Endothelial cell of umbilical vein (primary cell): ENCODE data around the gene YDJC. TPM values are rescaled to one million over a fixed set of nuclear protein-coding genes. Genes with fewer than 3 reads are reported as not detected.

Experiments
- BruUV-seq: library from RNA; stranded (reverse); fragments of 400-500 nt; replicated peaks from 2 replicates; lab custom pipeline; 2021; lab: Mats Ljungman, UMichigan
- CTCF ChIA-PET: fragments of 300-600, 350-600 bp; sonication (Branson Sonifier 250); formaldehyde crosslinking; loops from one replicate; lab custom pipeline; 2021; ENCODE audit warnings: antibody characterized with exemption, inconsistent platforms; lab: Charles Lee
- POLR2A ChIA-PET: fragments of 300-600, 350-600 bp; sonication (Branson Sonifier 250); formaldehyde crosslinking; loops from one replicate; lab custom pipeline; 2021; ENCODE audit warnings: antibody characterized with exemption, inconsistent platforms; lab: Charles Lee
- DNase-seq: peaks from one replicate; pipeline ENCODE4 v3.0.0-alpha.2; 2011; ENCODE audit warnings: low read depth, low spot score
- FAIRE-seq: peaks from 2 replicates; lab custom pipeline; 2011; peaks lifted over from hg19 to GRCh38; lab: Jason Lieb, UNC
- H2AFZ ChIP-seq: 2 replicates; pipeline ENCODE4 v1.6.0; 2012; ENCODE audit warnings: low read depth, low read length, control low read depth, inconsistent platforms
- H3K27ac ChIP-seq: 2 replicates; pipeline ENCODE4 v1.5.1; 2011; ENCODE audit warnings: low read depth, mild to moderate bottlenecking, control low read depth, low read length, moderate library complexity; ENCODE audit not compliant: insufficient read depth
- H3K27me3 ChIP-seq, 2 experiments: 2 replicates each; pipeline versions ENCODE4 v1.6.0 to v1.6.1; 2011; ENCODE audit warnings: low read length in 2 of 2, mixed read lengths in 1 of 2; ENCODE audit not compliant: control insufficient read depth in 2 of 2, insufficient read depth in 2 of 2
- H3K36me3 ChIP-seq, 2 experiments: 2 replicates in 1 of 2; 3 replicates in 1 of 2; pipeline ENCODE4 v1.5.1; 2011; ENCODE audit warnings: low read length in 2 of 2, mild to moderate bottlenecking in 1 of 2, moderate library complexity in 1 of 2; ENCODE audit not compliant: control insufficient read depth in 2 of 2, insufficient read depth in 2 of 2; ENCODE audit errors: extremely low read depth in 1 of 2
- H3K4me1 ChIP-seq: 3 replicates; pipeline ENCODE4 v1.5.1; 2011; ENCODE audit warnings: mild to moderate bottlenecking, low read length; ENCODE audit not compliant: control insufficient read depth, insufficient read depth; ENCODE audit errors: extremely low read depth
- H3K4me2 ChIP-seq: 2 replicates; pipeline ENCODE4 v1.6.1; 2011; ENCODE audit warnings: low read length, control low read depth, mixed read lengths; ENCODE audit not compliant: insufficient read depth
- H3K4me3 ChIP-seq, 3 experiments: fragments of 200-600 bp in 1 of 3; sonication (generic), shearing (Covaris generic) in 1 of 3; replicated peaks in 1 of 3; 2 replicates each; pipeline ENCODE4 v1.5.1; 2011 to 2016; ENCODE audit warnings: control low read depth in 3 of 3, low read length in 3 of 3, mild to moderate bottlenecking in 2 of 3, inconsistent platforms in 1 of 3, low read depth in 1 of 3, moderate library complexity in 1 of 3; ENCODE audit not compliant: insufficient read depth in 1 of 3
- H3K79me2 ChIP-seq: 2 replicates; pipeline ENCODE4 v1.6.0; 2012; ENCODE audit warnings: low read length, inconsistent platforms; ENCODE audit not compliant: control insufficient read depth, insufficient read depth
- H3K9ac ChIP-seq: replicated peaks from 2 replicates; pipeline ENCODE3; 2011; ENCODE audit warnings: low read length, control low read depth; ENCODE audit not compliant: insufficient read depth; ENCODE audit errors: extremely low read depth
- H3K9me1 ChIP-seq: replicated peaks from 3 replicates; pipeline ENCODE4 v1.6.0; 2011; ENCODE audit warnings: mild to moderate bottlenecking, low read length; ENCODE audit not compliant: control insufficient read depth, insufficient read depth; ENCODE audit errors: extremely low read depth
- H3K9me3 ChIP-seq: replicated peaks from 2 replicates; pipeline ENCODE4 v1.5.1; 2012; ENCODE audit warnings: low read length, inconsistent platforms; ENCODE audit not compliant: control insufficient read depth, insufficient read depth
- H4K20me1 ChIP-seq: replicated peaks from 2 replicates; pipeline ENCODE3; 2011; ENCODE audit warnings: mild to moderate bottlenecking, low read length; ENCODE audit not compliant: control insufficient read depth, insufficient read depth; ENCODE audit errors: extremely low read depth
- CTCF ChIP-seq, 2 donors: IDR thresholded peaks; 1 replicate in 1 of 2; 2 replicates in 1 of 2; pipeline ENCODE4 v1.5.1; 2011; ENCODE audit warnings: low read length in 2 of 2, mild to moderate bottlenecking in 2 of 2, moderate library complexity in 2 of 2, control low read depth in 1 of 2, inconsistent platforms in 1 of 2, low read depth in 1 of 2; ENCODE audit not compliant: insufficient read depth in 1 of 2; ENCODE audit errors: extremely low read depth in 1 of 2
- EZH2 ChIP-seq: IDR thresholded peaks from 2 replicates; pipeline ENCODE4 v1.6.1; 2012; ENCODE audit warnings: borderline replicate concordance, low read depth, mild to moderate bottlenecking, moderate library complexity, low read length, inconsistent platforms; ENCODE audit not compliant: severe bottlenecking
- FOS ChIP-seq: IDR thresholded peaks from 2 replicates; pipeline ENCODE4 v1.6.1; 2011; ENCODE audit warnings: mild to moderate bottlenecking, low read length, moderate library complexity, borderline replicate concordance; ENCODE audit not compliant: insufficient read depth
- GATA2 ChIP-seq: IDR thresholded peaks from 2 replicates; pipeline ENCODE4 v1.7.0; 2011; ENCODE audit warnings: low read depth, mild to moderate bottlenecking, moderate library complexity, mixed read lengths, low read length; ENCODE audit not compliant: insufficient read length, insufficient read depth
- JUN ChIP-seq: IDR thresholded peaks from 2 replicates; pipeline ENCODE4 v1.6.1; 2011; ENCODE audit warnings: borderline replicate concordance, low read depth; ENCODE audit not compliant: insufficient read length, insufficient read depth
- MAX ChIP-seq: IDR thresholded peaks from 2 replicates; pipeline ENCODE4 v1.6.1; 2011; ENCODE audit not compliant: insufficient read depth, insufficient read length
- MYC ChIP-seq: IDR thresholded peaks from one replicate; pipeline ENCODE4 v1.6.1; 2011; ENCODE audit warnings: mild to moderate bottlenecking, low read depth, low read length
- POLR2A ChIP-seq: IDR thresholded peaks from 2 replicates; pipeline ENCODE4 v1.6.1; 2012; ENCODE audit warnings: low read depth, mild to moderate bottlenecking, control low read depth, low read length
- POLR2AphosphoS5 ChIP-seq: IDR thresholded peaks from 2 replicates; pipeline ENCODE4 v1.6.1; 2012; ENCODE audit warnings: low read depth, mild to moderate bottlenecking, control low read depth, low read length, moderate library complexity; ENCODE audit not compliant: insufficient read depth
- dilution Hi-C: fragments of 300-500 bp; cut with MboI; formaldehyde crosslinking; loops from one replicate; pipeline ENCODE4 v1.15.0; 2019; ENCODE audit warnings: low sequenced_read_pairs; ENCODE audit not compliant: extremely low pct_ligation_motif_present
- intact Hi-C: fragments of 100-400 bp; cut with micrococcal nuclease; formaldehyde crosslinking; loops from one replicate; pipeline ENCODE4 v1.10.0; 2022
- polyA plus RNA-seq, 4 experiments: library from polyadenylated mRNA; depleted of rRNA in 3 of 4; stranded (reverse) in 3 of 4; unstranded in 1 of 4; fragments of >200 nt; gene quantifications; 2 replicates each; pipeline versions ENCODE4 v1.2.1 to v1.2.3, GENCODE V29; 2011 to 2012; ENCODE audit warnings: missing spikeins in 1 of 4
- total RNA-seq: library from RNA; stranded (reverse); gene quantifications from 2 replicates; pipeline ENCODE4 v1.2.3, GENCODE V29; 2021

The YDJC gene
- total and polyA plus RNA-seq, 2 donors (not counting 3 experiments of a cell fraction or from before 2014, with no cell fraction given), result 27.2 to 29.9 TPM

- TF ChIP-seq MAX (no peak), FOS (no peak), POLR2A (no peak), EZH2 (no peak), GATA2 (no peak), CTCF (IDR thresholded peaks at IDR 0.05; ENCODE audit: extremely low read depth in 1 of 2, insufficient read depth in 1 of 2, low read depth in 1 of 2, low read length in 2 of 2) (no peak), MYC (no peak), POLR2AphosphoS5 (no peak), JUN (no peak)
- Histone ChIP-seq H3K79me2 (peaks cover 5% of the 10 kb centered on the region), H3K9me1 (no peaks in the 10 kb centered on the region), H3K4me3 (no peak overlapping the region), H3K4me1 (peaks cover 11% of the 10 kb centered on the region), H4K20me1 (no peaks in the 10 kb centered on the region), H3K27me3 (peaks cover 0 to 2% of the 10 kb centered on the region in 2 experiments), H3K27ac (no peak overlapping the region), H3K9me3 (no peaks in the 10 kb centered on the region), H3K9ac (no peak overlapping the region), H3K36me3 (no peaks in the 10 kb centered on the region), H2AFZ (no peak overlapping the region), H3K4me2 (no peak overlapping the region)
- no peak for DNase-seq
- ChIA-PET POLR2A (no interaction called here), CTCF (no interaction called here)
- FAIRE-seq, result no peak
- intact Hi-C loops, result no loop called here
- dilution Hi-C loops, result no loop called here
- no TSS peak for BruUV-seq
Observed at GRCh38 chr22:21661991-21662390, 32.2 kb upstream of the YDJC start.
